Psoas muscle (tissue), 8 donors: ENCODE data around the gene CERS4. TPM values are rescaled to one million over a fixed set of nuclear protein-coding genes. Genes with fewer than 3 reads are reported as not detected.

Experiments used
- ATAC-seq, 4 donors: fragments of 200-7000 bp; cut with Tn5 transposase; one replicate each; pipeline ENCODE4 v1.9.1; 2020; ENCODE audit warnings: moderate library complexity in 3 of 4, mild to moderate bottlenecking in 2 of 4
- DNase-seq, 2 donors: peaks; one replicate each; pipeline ENCODE4 v3.0.0-alpha.2; 2020
- H3K27ac ChIP-seq: fragments of 200-600 bp; one replicate; pipeline ENCODE4 v1.8.0; 2022
- H3K27me3 ChIP-seq, 3 donors: fragments of 200-600 bp in 1 of 3; one replicate each; pipeline versions ENCODE4 v1.6.1 to v1.8.0; 2013 to 2022; ENCODE audit warnings: low read length in 2 of 3, mild to moderate bottlenecking in 2 of 3, moderate library complexity in 1 of 3; ENCODE audit not compliant: insufficient read depth in 3 of 3
- H3K36me3 ChIP-seq, 2 donors: fragments of 200-600 bp in 1 of 2; one replicate each; pipeline versions ENCODE4 v1.6.1 to v1.8.0; 2013 to 2022; ENCODE audit warnings: low read depth in 1 of 2, mild to moderate bottlenecking in 1 of 2, moderate library complexity in 1 of 2; ENCODE audit not compliant: insufficient read depth in 1 of 2
- H3K4me1 ChIP-seq: fragments of 200-600 bp; one replicate; pipeline ENCODE4 v1.8.0; 2022
- H3K4me3 ChIP-seq: fragments of 200-600 bp; one replicate; pipeline ENCODE4 v1.8.0; 2022; ENCODE audit warnings: mild to moderate bottlenecking
- H3K9me3 ChIP-seq: fragments of 200-600 bp; one replicate; pipeline ENCODE4 v1.8.0; 2022
- WGBS, 3 donors: extraction: QIAGEN DNeasy Blood & Tissue Kit; methylation state at CpG; one replicate each; pipeline versions ENCODE4 v1.1.6 to v1.1.7; 2013; 5-methylcytosine and 5-hydroxymethylcytosine counted together
- intact Hi-C, 2 donors: fragments of 100-400 bp; cut with DNase I; formaldehyde crosslinking; loops; one replicate each; pipeline versions ENCODE4 v1.11.0 to v1.14.2; 2022
- polyA plus RNA-seq, 3 donors: library from polyadenylated mRNA; stranded (reverse); fragments of 200-250 nt; gene quantifications; one replicate each; pipeline ENCODE4 v1.2.3, GENCODE V29; 2013
- total RNA-seq, 4 donors: library from RNA; stranded (reverse); fragmentation: NEBNext Ultra II Directional in 2 of 4; extraction: Animal tissue kit (Norgen Biotek cat#: 25700) in 2 of 4; gene quantifications; one replicate each; pipeline versions ENCODE4 v1.2.1 to v1.2.4, GENCODE V29; 2021 to 2023
- TF ChIP-seq, protein P1 (sequence below): fragments of 200-600 bp; IDR thresholded peaks from one replicate; pipeline ENCODE4 v1.8.0; 2022; ENCODE audit warnings: antibody characterized with exemption
- donor health status: healthy with polysubstance abuse.
- donor health status: DM: no; HTN: no; CAD: no; lungs with moderate emphysema.
- donor health status: Bipolar disorder and iron deficiency.
- donor health status: healthy.
- donor health status: DM: yes; HTN: yes; CAD: no.
- donor health status: DM: no; HTN: no; CAD: no.
- donor health status: DM: no; HTN: no; CAD: no.
- donor health status: DM: yes; HTN: yes; CAD: no.

Gene CERS4
- total and polyA plus RNA-seq, 7 donors: 1.1 to 4.8 (median 2.8) TPM

DNA sequence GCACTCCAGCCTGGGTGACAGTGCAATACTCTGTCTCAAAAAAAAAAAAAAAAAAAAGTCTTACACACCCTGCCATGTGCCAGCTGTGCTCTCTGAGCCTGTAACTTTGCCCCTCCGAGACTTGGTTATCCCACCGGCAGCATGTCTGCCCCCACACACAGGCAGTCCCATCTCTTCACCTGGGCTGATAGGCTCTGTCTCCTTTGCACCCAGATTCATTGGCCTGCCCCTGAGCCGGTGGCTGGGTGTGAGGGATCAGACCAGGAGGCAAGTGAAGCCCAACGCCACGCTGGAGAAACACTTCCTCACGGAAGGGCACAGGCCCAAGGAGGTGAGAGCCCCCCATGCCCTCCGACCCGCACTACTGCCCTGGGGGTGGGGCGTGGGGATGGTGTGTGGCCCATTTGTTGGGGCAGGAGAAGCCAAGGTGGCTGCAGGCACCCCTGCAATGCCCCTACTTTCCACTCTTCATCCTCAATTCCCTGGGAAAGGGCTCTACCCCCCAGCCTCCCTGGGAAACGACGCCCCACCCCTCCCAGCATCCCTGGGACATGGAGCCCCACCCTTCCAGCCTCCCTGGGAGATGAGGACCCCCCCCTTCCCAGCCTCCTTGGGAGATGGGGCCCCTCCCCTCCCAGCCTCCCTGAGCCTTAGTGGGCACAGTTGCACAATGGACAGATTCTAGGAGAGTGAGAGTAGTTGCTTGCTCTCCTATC lies 45.3 kb downstream of the CERS4 start:
- Histone ChIP-seq H3K27me3 (no peaks in the 10 kb centered on the region), H3K27ac (no peak overlapping the region), H3K4me1 (no peaks in the 10 kb centered on the region), H3K4me3 (no peak overlapping the region), H3K9me3 (no peaks in the 10 kb centered on the region), H3K36me3 (peaks cover 0 to 3% of the 10 kb centered on the region in 2 donors)
- 84 to 86% (median 84%) methylated on average over 11 of the region's 11 CpGs for WGBS, 3 donors
- ATAC-seq (no peak), DNase-seq (peak in 1 of 2 donors; percentile 25)
- TF ChIP-seq, protein P1, sequence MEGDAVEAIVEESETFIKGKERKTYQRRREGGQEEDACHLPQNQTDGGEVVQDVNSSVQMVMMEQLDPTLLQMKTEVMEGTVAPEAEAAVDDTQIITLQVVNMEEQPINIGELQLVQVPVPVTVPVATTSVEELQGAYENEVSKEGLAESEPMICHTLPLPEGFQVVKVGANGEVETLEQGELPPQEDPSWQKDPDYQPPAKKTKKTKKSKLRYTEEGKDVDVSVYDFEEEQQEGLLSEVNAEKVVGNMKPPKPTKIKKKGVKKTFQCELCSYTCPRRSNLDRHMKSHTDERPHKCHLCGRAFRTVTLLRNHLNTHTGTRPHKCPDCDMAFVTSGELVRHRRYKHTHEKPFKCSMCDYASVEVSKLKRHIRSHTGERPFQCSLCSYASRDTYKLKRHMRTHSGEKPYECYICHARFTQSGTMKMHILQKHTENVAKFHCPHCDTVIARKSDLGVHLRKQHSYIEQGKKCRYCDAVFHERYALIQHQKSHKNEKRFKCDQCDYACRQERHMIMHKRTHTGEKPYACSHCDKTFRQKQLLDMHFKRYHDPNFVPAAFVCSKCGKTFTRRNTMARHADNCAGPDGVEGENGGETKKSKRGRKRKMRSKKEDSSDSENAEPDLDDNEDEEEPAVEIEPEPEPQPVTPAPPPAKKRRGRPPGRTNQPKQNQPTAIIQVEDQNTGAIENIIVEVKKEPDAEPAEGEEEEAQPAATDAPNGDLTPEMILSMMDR: no peak
- intact Hi-C loops: loop anchor here in 1 of 2 donors (5.0 to 10.0 kb wide), 2 partner anchors 97 to 400 kb away; no protein-coding TSS in a partner anchor

DNA sequence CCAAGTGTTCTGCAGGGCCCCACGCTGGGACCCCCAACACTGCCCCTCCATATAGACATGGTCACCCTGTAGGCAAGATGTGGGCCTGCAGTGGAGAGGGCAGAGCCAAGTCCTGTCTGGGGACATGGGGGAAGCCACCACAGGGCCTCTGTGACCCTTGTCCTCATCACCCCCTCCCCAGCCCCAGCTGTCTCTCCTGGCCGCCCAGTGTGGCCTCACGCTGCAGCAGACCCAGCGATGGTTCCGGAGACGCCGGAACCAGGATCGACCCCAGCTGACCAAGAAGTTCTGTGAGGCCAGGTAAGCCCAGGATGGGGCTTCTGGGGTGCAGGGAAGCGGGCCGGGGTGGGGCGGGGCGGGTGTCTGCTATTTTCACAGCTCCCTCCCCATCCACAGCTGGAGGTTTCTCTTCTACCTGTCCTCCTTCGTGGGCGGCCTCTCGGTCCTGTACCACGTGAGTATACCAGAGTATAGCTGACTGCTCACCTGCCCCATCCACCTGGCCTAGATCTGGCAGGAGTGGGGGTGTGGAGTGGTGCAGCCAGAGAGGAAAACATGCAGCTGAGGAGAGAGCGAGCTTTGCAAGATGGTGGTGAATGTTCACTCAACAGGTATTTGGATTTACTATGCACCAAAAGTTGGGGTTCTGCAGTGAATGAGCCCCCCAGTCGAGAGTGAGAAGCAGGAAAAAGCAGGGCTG lies 46.4 kb downstream of the CERS4 start:
- DNase-seq: peak in 1 of 2 donors; percentile 38
- no peak for ATAC-seq
- Histone ChIP-seq H3K4me3 (no peak overlapping the region), H3K27ac (no peak overlapping the region), H3K9me3 (no peaks in the 10 kb centered on the region), H3K36me3 (peaks cover 0 to 3% of the 10 kb centered on the region in 2 donors), H3K4me1 (no peaks in the 10 kb centered on the region), H3K27me3 (no peaks in the 10 kb centered on the region)
- intact Hi-C loops: loop anchor here in 1 of 2 donors (10.0 kb wide), 1 partner anchor 401 kb away; no protein-coding TSS in a partner anchor
- TF ChIP-seq, protein P1: no peak
- 86 to 90% (median 89%) methylated on average over 17 to 18 of the region's 18 CpGs for WGBS, 3 donors

- H3K4me3 ChIP-seq: no peak overlapping the region
- no peaks in the 10 kb centered on the region for H3K27me3 ChIP-seq
- TF ChIP-seq, protein P1: no peak
- H3K36me3 ChIP-seq: peaks cover 0 to 3% of the 10 kb centered on the region in 2 donors
- H3K9me3 ChIP-seq: no peaks in the 10 kb centered on the region
- no peaks in the 10 kb centered on the region for H3K4me1 ChIP-seq
- ATAC-seq (no peak), DNase-seq (peak in 1 of 2 donors; percentile 10)
- intact Hi-C loops: loop anchor here in 1 of 2 donors (10.0 kb wide), 1 partner anchor 402 kb away; no protein-coding TSS in a partner anchor
- 92 to 94% (median 94%) methylated on average over 15 of the region's 15 CpGs for WGBS, 3 donors
- no peak overlapping the region for H3K27ac ChIP-seq
Measured at GRCh38 chr19:8256276-8257051, 47.3 kb downstream of the CERS4 start.

DNA sequence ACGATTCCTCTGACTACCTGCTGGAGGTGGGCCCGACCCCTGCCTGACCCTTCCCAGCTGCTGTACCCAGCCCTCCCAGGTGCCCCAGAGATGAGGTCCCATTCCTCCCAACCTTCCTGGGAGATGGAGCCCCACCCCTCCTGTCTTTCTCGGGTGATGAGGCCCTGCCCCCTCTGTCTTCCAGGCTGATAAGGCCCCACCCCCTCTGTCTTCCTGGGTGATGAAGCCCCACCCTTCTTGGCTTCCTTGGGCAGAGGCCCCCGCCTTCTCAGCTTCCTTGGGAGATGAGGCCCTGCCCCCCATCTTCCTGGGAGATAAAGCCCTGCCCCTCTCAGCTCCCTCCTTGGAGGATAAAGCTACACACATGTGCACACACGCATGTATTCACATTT lies 47.9 kb downstream of the CERS4 start:
- H3K27ac ChIP-seq: no peak overlapping the region
- peaks cover 0 to 3% of the 10 kb centered on the region in 2 donors for H3K36me3 ChIP-seq
- no peaks in the 10 kb centered on the region for H3K9me3 ChIP-seq
- no peaks in the 10 kb centered on the region for H3K27me3 ChIP-seq
- TF ChIP-seq, protein P1: no peak
- H3K4me3 ChIP-seq: no peak overlapping the region
- intact Hi-C loops: loop anchor here in 1 of 2 donors (10.0 kb wide), 1 partner anchor 402 kb away; no protein-coding TSS in a partner anchor
- 54 to 81% (median 72%) methylated on average over 5 of the region's 5 CpGs for WGBS, 3 donors
- no peaks in the 10 kb centered on the region for H3K4me1 ChIP-seq
- DNase-seq: peak in 1 of 2 donors; percentile 28
- ATAC-seq: no peak
